Stomach (tissue), 4 donors: Measurements from ENCODE around the gene CDYL.

Source experiments
- CTCF ChIP-seq, 7 experiments: fragments of 450-650 bp in 4 of 7; fragments of 200-600 bp in 3 of 7; sonication (generic) in 3 of 7; IDR thresholded peaks; one replicate each; pipeline ENCODE4 v1.5.1; 2016 to 2019; ENCODE audit warnings: antibody characterized with exemption in 7 of 7, control low read depth in 2 of 7, mild to moderate bottlenecking in 1 of 7
- EP300 ChIP-seq: sonication (generic); formaldehyde crosslinking; IDR thresholded peaks from one replicate; pipeline ENCODE4 v1.6.1; 2017; ENCODE audit warnings: antibody characterized with exemption
- POLR2A ChIP-seq, 4 donors: fragments of 450-650 bp; IDR thresholded peaks; one replicate each; pipeline ENCODE4 v1.6.1; 2016; ENCODE audit warnings: antibody characterized with exemption in 4 of 4, control low read depth in 2 of 4, mild to moderate bottlenecking in 1 of 4, moderate library complexity in 1 of 4

GRCh38 chr6:4994741-4995140 is 218.5 kb downstream of the CDYL start:
- no peak for TF ChIP-seq EP300
- no peak for TF ChIP-seq CTCF (IDR thresholded peaks at IDR 0.05)
- no peak for TF ChIP-seq POLR2A (IDR thresholded peaks at IDR 0.05)
